Keratinocyte (primary cell): ENCODE measurements around the gene AKR1D1. TPM values are rescaled to one million over a fixed set of nuclear protein-coding genes. Genes with fewer than 3 reads are reported as not detected.

ENCODE experiments used
- DNase-seq: peaks from one replicate; pipeline ENCODE4 v3.0.0-alpha.2; 2011; ENCODE audit warnings: low read depth, missing footprints, low spot score
- FAIRE-seq: peaks from 2 replicates; lab custom pipeline; 2011; peaks lifted over from hg19 to GRCh38; lab: Jason Lieb, UNC
- H2AFZ ChIP-seq: 2 replicates; pipeline ENCODE4 v1.6.0; 2012; ENCODE audit warnings: low read length, control low read depth, inconsistent platforms; ENCODE audit not compliant: control insufficient read depth
- H3K27ac ChIP-seq: 2 replicates; pipeline ENCODE4 v1.5.1; 2011; ENCODE audit warnings: low read length; ENCODE audit not compliant: control insufficient read depth, insufficient read depth
- H3K27me3 ChIP-seq: 3 replicates; pipeline ENCODE4 v1.6.0; 2011; ENCODE audit warnings: low read length; ENCODE audit not compliant: control insufficient read depth, insufficient read depth; ENCODE audit errors: extremely low read depth
- H3K36me3 ChIP-seq, 2 experiments: 2 replicates in 1 of 2; 3 replicates in 1 of 2; pipeline ENCODE4 v1.5.1; 2011; ENCODE audit warnings: low read length in 2 of 2, mild to moderate bottlenecking in 1 of 2; ENCODE audit not compliant: control insufficient read depth in 2 of 2, insufficient read depth in 2 of 2; ENCODE audit errors: extremely low read depth in 1 of 2
- H3K4me1 ChIP-seq: 3 replicates; pipeline ENCODE4 v1.5.1; 2011; ENCODE audit warnings: low read length; ENCODE audit not compliant: control insufficient read depth, insufficient read depth; ENCODE audit errors: extremely low read depth
- H3K4me2 ChIP-seq: 3 replicates; pipeline ENCODE4 v1.6.0; 2011; ENCODE audit warnings: low read depth, low read length; ENCODE audit not compliant: control insufficient read depth, insufficient read depth; ENCODE audit errors: extremely low read depth
- H3K4me3 ChIP-seq, 3 experiments: fragments of 200-600 bp in 1 of 3; sonication (generic) in 1 of 3; 2 replicates in 2 of 3; 3 replicates in 1 of 3; pipeline ENCODE4 v1.5.1; 2011 to 2016; ENCODE audit warnings: low read length in 3 of 3, mild to moderate bottlenecking in 3 of 3, control low read depth in 2 of 3, inconsistent platforms in 1 of 3, low read depth in 1 of 3, mixed read lengths in 1 of 3, mixed run types in 1 of 3, moderate library complexity in 1 of 3; ENCODE audit not compliant: control insufficient read depth in 2 of 3, insufficient read depth in 2 of 3; ENCODE audit errors: extremely low read depth in 1 of 3
- H3K79me2 ChIP-seq: 2 replicates; pipeline ENCODE4 v1.6.0; 2012; ENCODE audit warnings: low read length; ENCODE audit not compliant: control insufficient read depth, insufficient read depth
- H3K9ac ChIP-seq: 3 replicates; pipeline ENCODE4 v1.6.0; 2011; ENCODE audit warnings: low read length; ENCODE audit not compliant: control insufficient read depth, insufficient read depth; ENCODE audit errors: extremely low read depth
- H3K9me1 ChIP-seq: 3 replicates; pipeline ENCODE4 v1.6.0; 2011; ENCODE audit warnings: low read length; ENCODE audit not compliant: control insufficient read depth, insufficient read depth; ENCODE audit errors: extremely low read depth
- H3K9me3 ChIP-seq: 2 replicates; pipeline ENCODE4 v1.5.1; 2012; ENCODE audit warnings: low read depth, low read length; ENCODE audit not compliant: control insufficient read depth
- H4K20me1 ChIP-seq: 3 replicates; pipeline ENCODE4 v1.6.0; 2011; ENCODE audit warnings: low read length; ENCODE audit not compliant: control insufficient read depth, insufficient read depth; ENCODE audit errors: extremely low read depth
- CTCF ChIP-seq, 3 experiments: IDR thresholded peaks in 1 of 3; conservative IDR thresholded peaks in 1 of 3; optimal IDR thresholded peaks in 1 of 3; 2 replicates in 2 of 3; 3 replicates in 1 of 3; pipeline versions ENCODE3 to v1.5.1; 2011; ENCODE audit warnings: low read length in 3 of 3, mild to moderate bottlenecking in 3 of 3, moderate library complexity in 2 of 3, control low read depth in 1 of 3, inconsistent platforms in 1 of 3; ENCODE audit not compliant: insufficient read depth in 2 of 3; ENCODE audit errors: extremely low read depth in 1 of 3
- EZH2 ChIP-seq: IDR thresholded peaks from one replicate; pipeline ENCODE4 v1.6.1; 2012; ENCODE audit warnings: inconsistent platforms, mild to moderate bottlenecking, low read length, moderate library complexity
- dilution Hi-C: fragments of 300-500 bp; cut with MboI; formaldehyde crosslinking; loops from one replicate; pipeline ENCODE4 v1.7.0; 2020; ENCODE audit warnings: low sequenced_read_pairs; ENCODE audit not compliant: extremely low pct_ligation_motif_present
- polyA plus RNA-seq, 5 experiments: library from polyadenylated mRNA; depleted of rRNA in 3 of 5; stranded (reverse) in 3 of 5; stranded (forward) in 1 of 5; unstranded in 1 of 5; fragments of >200 nt; gene quantifications; 1 replicate in 1 of 5; 2 replicates in 3 of 5; 3 replicates in 1 of 5; pipeline versions ENCODE4 v1.2.1 to v1.2.3, GENCODE V29; 2011 to 2012; ENCODE audit warnings: missing spikeins in 2 of 5, low read depth in 1 of 5, low replicate concordance in 1 of 5

The AKR1D1 gene
- polyA plus RNA-seq, 1 donor (not counting 4 experiments of a cell fraction or from before 2014, with no cell fraction given) = not detected

DNA sequence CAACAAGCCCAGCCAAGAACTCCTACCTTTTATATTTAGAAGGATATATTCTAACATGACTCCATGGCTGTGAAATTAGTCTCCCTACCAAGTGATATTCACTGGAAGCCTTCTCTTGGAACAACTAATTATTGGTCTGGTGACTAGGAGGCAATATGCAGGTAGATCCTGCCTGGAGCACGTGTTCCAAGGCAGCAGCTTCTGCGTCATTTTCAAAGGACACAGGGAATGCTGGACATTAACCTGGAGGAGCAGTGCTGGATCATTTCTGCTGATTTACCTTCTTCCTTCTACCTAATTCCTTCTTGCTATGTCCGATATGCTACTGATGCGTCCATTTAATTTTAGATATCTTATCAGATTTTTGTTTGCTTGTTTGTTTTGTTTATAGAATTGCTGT lies 5.6 kb downstream of the AKR1D1 start:
- H3K4me3 ChIP-seq = no peak overlapping the region
- no peak for FAIRE-seq
- H3K27ac ChIP-seq = no peak overlapping the region
- H3K9ac ChIP-seq = no peak overlapping the region
- no peaks in the 10 kb centered on the region for H3K36me3 ChIP-seq
- H3K4me1 ChIP-seq = no peaks in the 10 kb centered on the region
- dilution Hi-C loops = no loop called here
- H3K4me2 ChIP-seq = no peak overlapping the region
- no peaks in the 10 kb centered on the region for H3K9me1 ChIP-seq
- no peak overlapping the region for H2AFZ ChIP-seq
- no peaks in the 10 kb centered on the region for H3K27me3 ChIP-seq
- TF ChIP-seq CTCF (optimal IDR thresholded peaks at IDR 0.05 in 1 of 3, IDR thresholded peaks at IDR 0.05 in 1 of 3, conservative IDR thresholded peaks at IDR 0.05 in 1 of 3; ENCODE audit: extremely low read depth in 1 of 3, insufficient read depth in 2 of 3, low read length in 3 of 3) (no peak), EZH2 (no peak)
- DNase-seq = no peak
- H3K79me2 ChIP-seq = no peaks in the 10 kb centered on the region
- H3K9me3 ChIP-seq = no peaks in the 10 kb centered on the region
- no peaks in the 10 kb centered on the region for H4K20me1 ChIP-seq

- Histone ChIP-seq H3K27me3 (no peaks in the 10 kb centered on the region), H3K4me2 (no peak overlapping the region), H3K4me3 (no peak overlapping the region), H3K79me2 (no peaks in the 10 kb centered on the region), H4K20me1 (no peaks in the 10 kb centered on the region), H3K27ac (no peak overlapping the region), H3K9me1 (no peaks in the 10 kb centered on the region), H3K9ac (no peak overlapping the region), H3K9me3 (no peaks in the 10 kb centered on the region), H3K36me3 (no peaks in the 10 kb centered on the region), H3K4me1 (no peaks in the 10 kb centered on the region), H2AFZ (no peak overlapping the region)
- dilution Hi-C loops = no loop called here
- no peak for FAIRE-seq
- no peak for DNase-seq
- no peak for TF ChIP-seq EZH2
- no peak for TF ChIP-seq CTCF (optimal IDR thresholded peaks at IDR 0.05 in 1 of 3, IDR thresholded peaks at IDR 0.05 in 1 of 3, conservative IDR thresholded peaks at IDR 0.05 in 1 of 3; ENCODE audit: extremely low read depth in 1 of 3, insufficient read depth in 2 of 3, low read length in 3 of 3)
These were observed 7.6 kb downstream of the AKR1D1 start for GRCh38 chr7:138083859-138084258.
